ENCODE data around the gene CXCL12.

Gene CXCL12

DNA sequence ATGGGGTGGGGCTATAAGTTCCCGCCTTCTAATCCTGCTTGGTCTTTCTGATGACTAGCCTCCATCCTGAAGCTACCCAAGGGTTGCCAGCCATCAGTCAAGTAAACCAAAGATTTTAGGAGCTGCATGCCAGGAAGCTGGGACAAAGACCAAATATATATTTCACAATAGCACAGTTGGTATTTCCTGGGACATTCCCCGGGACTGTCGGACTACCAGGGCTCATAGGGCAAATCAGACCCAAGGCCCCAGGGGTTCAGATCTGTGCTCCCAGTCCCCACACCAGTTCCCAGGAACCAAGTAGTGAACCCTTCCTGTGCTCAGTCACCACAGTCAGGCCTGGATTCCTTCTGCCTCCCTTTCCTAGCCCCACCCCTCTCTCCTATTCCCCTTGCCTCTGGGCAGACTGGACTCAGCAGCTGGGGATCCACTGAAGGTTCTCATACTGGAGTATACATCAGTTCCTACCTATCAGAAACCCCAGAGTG, 5.7 kb upstream of the CXCL12 start:
- Histone ChIP-seq H3K27me3 (ENCODE audit: insufficient read depth, low read depth) (no peaks in the 10 kb centered on the region), H3K9ac (no peak overlapping the region), H4K20me1 (ENCODE audit: insufficient read depth) (no peaks in the 10 kb centered on the region), H3K4me1 (ENCODE audit: low read depth, poor library complexity, severe bottlenecking) (peaks cover 3% of the 10 kb centered on the region), H2AFZ (ENCODE audit: low read depth) (no peak overlapping the region), H3K4me3 (IDR thresholded peaks at IDR 0.05; ENCODE audit: insufficient read depth, low read depth, low read length) (no peak overlapping the region), H3K36me3 (ENCODE audit: insufficient read depth) (no peaks in the 10 kb centered on the region), H3K27ac (no peak overlapping the region), H3K4me2 (no peak overlapping the region), H3K79me2 (ENCODE audit: insufficient read depth, low read depth) (no peaks in the 10 kb centered on the region)
- TF ChIP-seq, protein P1, sequence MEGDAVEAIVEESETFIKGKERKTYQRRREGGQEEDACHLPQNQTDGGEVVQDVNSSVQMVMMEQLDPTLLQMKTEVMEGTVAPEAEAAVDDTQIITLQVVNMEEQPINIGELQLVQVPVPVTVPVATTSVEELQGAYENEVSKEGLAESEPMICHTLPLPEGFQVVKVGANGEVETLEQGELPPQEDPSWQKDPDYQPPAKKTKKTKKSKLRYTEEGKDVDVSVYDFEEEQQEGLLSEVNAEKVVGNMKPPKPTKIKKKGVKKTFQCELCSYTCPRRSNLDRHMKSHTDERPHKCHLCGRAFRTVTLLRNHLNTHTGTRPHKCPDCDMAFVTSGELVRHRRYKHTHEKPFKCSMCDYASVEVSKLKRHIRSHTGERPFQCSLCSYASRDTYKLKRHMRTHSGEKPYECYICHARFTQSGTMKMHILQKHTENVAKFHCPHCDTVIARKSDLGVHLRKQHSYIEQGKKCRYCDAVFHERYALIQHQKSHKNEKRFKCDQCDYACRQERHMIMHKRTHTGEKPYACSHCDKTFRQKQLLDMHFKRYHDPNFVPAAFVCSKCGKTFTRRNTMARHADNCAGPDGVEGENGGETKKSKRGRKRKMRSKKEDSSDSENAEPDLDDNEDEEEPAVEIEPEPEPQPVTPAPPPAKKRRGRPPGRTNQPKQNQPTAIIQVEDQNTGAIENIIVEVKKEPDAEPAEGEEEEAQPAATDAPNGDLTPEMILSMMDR (conservative IDR thresholded peaks at IDR 0.05; ENCODE audit: low read depth, low read length): no peak

DNA sequence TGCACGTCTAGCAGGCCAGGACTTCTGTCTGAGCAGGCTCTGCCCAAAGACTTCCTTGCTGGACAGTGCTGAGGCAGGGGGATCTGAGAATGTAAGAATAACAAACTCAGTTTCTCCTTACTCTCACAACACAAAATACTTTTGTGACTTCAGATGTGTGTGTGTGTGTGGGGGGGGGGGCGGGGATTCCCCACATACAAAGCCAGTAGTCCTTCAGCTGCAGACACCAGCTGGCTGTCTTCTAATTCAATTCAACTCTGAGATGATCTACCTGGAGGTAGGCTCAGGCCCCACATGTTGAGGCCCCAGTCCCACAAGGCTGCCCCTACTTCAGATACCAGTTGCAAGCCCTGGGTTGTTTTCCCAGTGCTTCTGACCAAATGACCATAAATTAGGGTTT, 4.7 kb upstream of the CXCL12 start:
- Histone ChIP-seq H2AFZ (ENCODE audit: low read depth) (no peak overlapping the region), H3K36me3 (ENCODE audit: insufficient read depth) (no peaks in the 10 kb centered on the region), H3K4me2 (no peak overlapping the region), H4K20me1 (ENCODE audit: insufficient read depth) (no peaks in the 10 kb centered on the region), H3K4me3 (IDR thresholded peaks at IDR 0.05; ENCODE audit: insufficient read depth, low read depth, low read length) (no peak overlapping the region), H3K27ac (no peak overlapping the region), H3K4me1 (ENCODE audit: low read depth, poor library complexity, severe bottlenecking) (peaks cover 3% of the 10 kb centered on the region), H3K27me3 (ENCODE audit: insufficient read depth, low read depth) (no peaks in the 10 kb centered on the region), H3K79me2 (ENCODE audit: insufficient read depth, low read depth) (no peaks in the 10 kb centered on the region), H3K9ac (no peak overlapping the region)
- TF ChIP-seq, protein P1 (conservative IDR thresholded peaks at IDR 0.05; ENCODE audit: low read depth, low read length): no peak

DNA sequence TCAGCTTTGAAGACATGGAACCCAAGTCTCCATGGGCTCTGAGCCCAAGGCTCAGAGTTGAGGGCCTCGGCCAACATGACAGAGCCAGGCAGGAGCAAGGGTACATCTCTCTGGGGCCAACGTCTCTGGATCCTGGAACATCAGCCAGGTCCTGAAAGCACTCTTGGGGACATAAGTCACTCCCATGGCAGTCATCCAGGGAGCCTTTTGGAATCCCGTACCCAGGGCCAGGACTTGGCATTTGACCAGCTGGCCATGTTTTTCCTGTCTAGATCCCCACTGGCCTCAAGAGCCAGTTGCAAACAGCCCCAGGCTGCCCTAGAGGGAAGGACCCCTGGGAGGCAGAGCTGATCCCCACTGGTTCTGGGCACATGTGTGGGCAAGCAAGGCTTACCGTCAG, 4.3 kb upstream of the CXCL12 start:
- Histone ChIP-seq H3K79me2 (ENCODE audit: insufficient read depth, low read depth) (no peaks in the 10 kb centered on the region), H3K9ac (no peak overlapping the region), H3K36me3 (ENCODE audit: insufficient read depth) (no peaks in the 10 kb centered on the region), H3K4me2 (no peak overlapping the region), H3K27ac (no peak overlapping the region), H3K4me3 (IDR thresholded peaks at IDR 0.05; ENCODE audit: insufficient read depth, low read depth, low read length) (no peak overlapping the region), H3K27me3 (ENCODE audit: insufficient read depth, low read depth) (no peaks in the 10 kb centered on the region), H4K20me1 (ENCODE audit: insufficient read depth) (no peaks in the 10 kb centered on the region), H2AFZ (ENCODE audit: low read depth) (no peak overlapping the region), H3K4me1 (ENCODE audit: low read depth, poor library complexity, severe bottlenecking) (peaks cover 3% of the 10 kb centered on the region)
- TF ChIP-seq, protein P1 (conservative IDR thresholded peaks at IDR 0.05; ENCODE audit: low read depth, low read length): no peak

DNA sequence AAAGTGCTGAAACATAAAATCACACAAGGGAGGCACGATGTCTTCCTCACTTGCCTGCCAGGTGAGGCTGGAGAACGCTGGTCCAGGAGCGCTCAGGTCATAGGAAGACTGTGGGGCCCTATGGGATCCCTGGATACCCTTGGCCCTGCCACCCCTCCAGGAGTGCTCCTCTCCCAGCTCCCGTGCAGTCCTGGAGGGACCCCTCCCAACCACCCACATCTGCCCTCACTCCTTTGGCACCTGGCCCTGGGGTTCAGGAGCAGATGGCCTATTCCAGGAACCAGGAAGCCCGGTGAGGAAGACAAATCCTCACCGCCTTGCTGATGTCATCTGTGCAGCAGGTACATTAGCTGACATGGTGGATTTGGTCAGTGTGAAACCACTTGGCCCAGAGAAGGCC, 3.7 kb upstream of the CXCL12 start:
- Histone ChIP-seq H4K20me1 (ENCODE audit: insufficient read depth) (no peaks in the 10 kb centered on the region), H3K4me1 (ENCODE audit: low read depth, poor library complexity, severe bottlenecking) (peaks cover 3% of the 10 kb centered on the region), H3K79me2 (ENCODE audit: insufficient read depth, low read depth) (no peaks in the 10 kb centered on the region), H3K27ac (no peak overlapping the region), H3K4me2 (no peak overlapping the region), H3K36me3 (ENCODE audit: insufficient read depth) (no peaks in the 10 kb centered on the region), H2AFZ (ENCODE audit: low read depth) (no peak overlapping the region), H3K9ac (no peak overlapping the region), H3K4me3 (IDR thresholded peaks at IDR 0.05; ENCODE audit: insufficient read depth, low read depth, low read length) (no peak overlapping the region), H3K27me3 (ENCODE audit: insufficient read depth, low read depth) (no peaks in the 10 kb centered on the region)
- TF ChIP-seq, protein P1 (conservative IDR thresholded peaks at IDR 0.05; ENCODE audit: low read depth, low read length): no peak

Data from KMS-11 (cell line).